ENCODE measurements around the gene NUMB. TPM values are rescaled to one million over a fixed set of nuclear protein-coding genes. Genes with fewer than 3 reads are reported as not detected.

The NUMB gene
- total and polyA plus RNA-seq, 2 donors (not counting 1 experiment from before 2014, with no cell fraction given): 36.0 to 151 TPM

DNA sequence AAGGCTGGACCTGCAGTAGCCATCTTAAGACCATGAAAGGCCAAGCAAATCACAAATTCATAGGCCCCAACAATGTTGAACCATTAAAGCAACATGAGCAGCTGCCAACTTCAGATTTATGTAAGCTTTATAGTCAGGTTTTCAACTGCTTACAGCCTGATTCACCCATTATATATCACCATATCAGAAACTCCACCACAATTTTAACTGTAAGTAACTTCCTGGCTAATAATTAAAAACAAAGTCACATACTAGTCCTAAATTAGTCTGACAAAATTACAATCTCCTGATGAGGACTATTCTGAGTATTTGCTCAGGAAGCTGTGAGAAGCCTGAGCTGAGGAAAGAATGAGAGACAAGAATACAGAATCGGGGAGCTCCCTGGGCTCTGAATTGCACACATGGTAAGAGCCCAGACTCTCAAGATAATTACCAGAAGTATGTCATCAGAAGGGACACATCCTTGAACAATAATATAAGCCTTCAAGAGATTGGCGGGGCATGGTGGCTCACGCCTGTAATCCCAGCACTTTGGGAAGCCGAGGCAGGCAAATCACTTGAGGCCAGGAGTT is 55.1 kb downstream of the NUMB start:
- no peak overlapping the region for H3K27ac ChIP-seq (ENCODE audit: insufficient read depth, low read length)
- DNase-seq (ENCODE audit: low read depth in 2 of 2): peak in 1 of 2 donors; percentile 20
- TF ChIP-seq, protein P1, sequence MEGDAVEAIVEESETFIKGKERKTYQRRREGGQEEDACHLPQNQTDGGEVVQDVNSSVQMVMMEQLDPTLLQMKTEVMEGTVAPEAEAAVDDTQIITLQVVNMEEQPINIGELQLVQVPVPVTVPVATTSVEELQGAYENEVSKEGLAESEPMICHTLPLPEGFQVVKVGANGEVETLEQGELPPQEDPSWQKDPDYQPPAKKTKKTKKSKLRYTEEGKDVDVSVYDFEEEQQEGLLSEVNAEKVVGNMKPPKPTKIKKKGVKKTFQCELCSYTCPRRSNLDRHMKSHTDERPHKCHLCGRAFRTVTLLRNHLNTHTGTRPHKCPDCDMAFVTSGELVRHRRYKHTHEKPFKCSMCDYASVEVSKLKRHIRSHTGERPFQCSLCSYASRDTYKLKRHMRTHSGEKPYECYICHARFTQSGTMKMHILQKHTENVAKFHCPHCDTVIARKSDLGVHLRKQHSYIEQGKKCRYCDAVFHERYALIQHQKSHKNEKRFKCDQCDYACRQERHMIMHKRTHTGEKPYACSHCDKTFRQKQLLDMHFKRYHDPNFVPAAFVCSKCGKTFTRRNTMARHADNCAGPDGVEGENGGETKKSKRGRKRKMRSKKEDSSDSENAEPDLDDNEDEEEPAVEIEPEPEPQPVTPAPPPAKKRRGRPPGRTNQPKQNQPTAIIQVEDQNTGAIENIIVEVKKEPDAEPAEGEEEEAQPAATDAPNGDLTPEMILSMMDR (conservative IDR thresholded peaks at IDR 0.05 in 1 of 2, IDR thresholded peaks at IDR 0.05 in 1 of 2; ENCODE audit: low read depth in 1 of 2, low read length in 2 of 2): no peak
- TF ChIP-seq EZH2 (IDR thresholded peaks at IDR 0.05; ENCODE audit: low read length, missing control alignments): no peak
- H2AFZ ChIP-seq (ENCODE audit: low read length): no peak overlapping the region
- no peak overlapping the region for H3K4me2 ChIP-seq (ENCODE audit: extremely low read depth, insufficient read depth, low read length)
- peaks cover 2% of the 10 kb centered on the region for H3K36me3 ChIP-seq (ENCODE audit: control insufficient read depth, insufficient read depth, low read length)
- no peaks in the 10 kb centered on the region for H3K4me1 ChIP-seq (ENCODE audit: control insufficient read depth, extremely low read depth, insufficient read depth, low read length)
- H3K4me3 ChIP-seq (replicated peaks in 1 of 4; ENCODE audit: control extremely low read depth in 1 of 4, insufficient read depth in 1 of 4, low read depth in 3 of 4, low read length in 4 of 4): no peak overlapping the region
- no peaks in the 10 kb centered on the region for H3K9me3 ChIP-seq (ENCODE audit: control insufficient read depth, insufficient read depth, low read depth, low read length)
- no peaks in the 10 kb centered on the region for H3K27me3 ChIP-seq (ENCODE audit: control insufficient read depth, insufficient read depth, low read length)
- H3K9ac ChIP-seq (ENCODE audit: insufficient read depth, low read length): no peak overlapping the region
- peaks cover 36% of the 10 kb centered on the region for H3K79me2 ChIP-seq (ENCODE audit: control insufficient read depth, insufficient read depth, low read length)
- H4K20me1 ChIP-seq (ENCODE audit: control insufficient read depth, extremely low read depth, insufficient read depth, low read length): no peaks in the 10 kb centered on the region

DNA sequence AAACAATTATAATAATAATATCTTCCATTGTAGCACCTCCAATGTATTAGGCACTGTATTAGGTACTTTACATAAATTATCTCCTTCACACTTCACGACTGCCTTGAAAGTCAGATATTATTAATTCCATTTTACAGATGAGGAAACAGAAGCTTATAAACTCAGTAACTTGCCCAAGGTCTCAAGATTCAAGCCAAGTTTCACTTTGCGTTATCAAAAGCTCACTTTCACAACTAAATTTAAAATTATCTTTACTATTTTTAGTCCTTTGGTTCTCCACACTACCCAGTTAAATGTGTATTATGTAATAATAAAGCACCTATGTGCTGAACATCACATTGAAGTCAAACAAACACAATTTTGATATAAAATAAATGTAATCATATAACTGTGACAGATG is 55.8 kb downstream of the NUMB start:
- no peak overlapping the region for H3K9ac ChIP-seq (ENCODE audit: insufficient read depth, low read length)
- TF ChIP-seq, protein P1 (conservative IDR thresholded peaks at IDR 0.05 in 1 of 2, IDR thresholded peaks at IDR 0.05 in 1 of 2; ENCODE audit: low read depth in 1 of 2, low read length in 2 of 2): no peak
- no peak overlapping the region for H3K4me3 ChIP-seq (replicated peaks in 1 of 4; ENCODE audit: control extremely low read depth in 1 of 4, insufficient read depth in 1 of 4, low read depth in 3 of 4, low read length in 4 of 4)
- H4K20me1 ChIP-seq (ENCODE audit: control insufficient read depth, extremely low read depth, insufficient read depth, low read length): no peaks in the 10 kb centered on the region
- no peaks in the 10 kb centered on the region for H3K9me3 ChIP-seq (ENCODE audit: control insufficient read depth, insufficient read depth, low read depth, low read length)
- H3K27ac ChIP-seq (ENCODE audit: insufficient read depth, low read length): no peak overlapping the region
- H3K4me1 ChIP-seq (ENCODE audit: control insufficient read depth, extremely low read depth, insufficient read depth, low read length): no peaks in the 10 kb centered on the region
- no peak overlapping the region for H2AFZ ChIP-seq (ENCODE audit: low read length)
- H3K36me3 ChIP-seq (ENCODE audit: control insufficient read depth, insufficient read depth, low read length): peaks cover 2% of the 10 kb centered on the region
- H3K4me2 ChIP-seq (ENCODE audit: extremely low read depth, insufficient read depth, low read length): no peak overlapping the region
- DNase-seq (ENCODE audit: low read depth in 2 of 2): no peak
- no peaks in the 10 kb centered on the region for H3K27me3 ChIP-seq (ENCODE audit: control insufficient read depth, insufficient read depth, low read length)
- peaks cover 39% of the 10 kb centered on the region for H3K79me2 ChIP-seq (ENCODE audit: control insufficient read depth, insufficient read depth, low read length)

DNA sequence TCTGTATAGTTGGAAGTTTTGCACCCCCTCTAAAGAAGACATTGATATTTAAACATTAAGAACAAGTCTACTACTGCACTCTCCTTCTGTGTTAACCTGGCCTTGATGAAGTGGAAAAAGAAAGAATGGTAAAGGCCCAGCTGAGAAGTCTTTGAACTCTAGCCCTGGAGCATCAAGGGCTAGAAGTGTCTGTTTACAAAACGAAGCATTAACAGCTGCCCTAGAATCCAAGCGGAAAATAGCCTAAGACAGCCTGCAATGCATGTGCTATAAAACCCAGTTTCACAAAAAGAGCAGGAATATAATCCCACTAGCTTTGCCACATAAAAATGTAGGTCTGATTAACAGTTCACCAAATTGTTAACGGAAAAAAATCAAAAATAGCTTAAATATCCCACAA is 60.5 kb downstream of the NUMB start:
- Histone ChIP-seq H3K9me3 (ENCODE audit: control insufficient read depth, insufficient read depth, low read depth, low read length) (no peaks in the 10 kb centered on the region), H3K9ac (ENCODE audit: insufficient read depth, low read length) (no peak overlapping the region), H2AFZ (ENCODE audit: low read length) (no peak overlapping the region), H4K20me1 (ENCODE audit: control insufficient read depth, extremely low read depth, insufficient read depth, low read length) (no peaks in the 10 kb centered on the region), H3K27ac (ENCODE audit: insufficient read depth, low read length) (no peak overlapping the region), H3K79me2 (ENCODE audit: control insufficient read depth, insufficient read depth, low read length) (peaks cover 40% of the 10 kb centered on the region), H3K4me3 (replicated peaks in 1 of 4; ENCODE audit: control extremely low read depth in 1 of 4, insufficient read depth in 1 of 4, low read depth in 3 of 4, low read length in 4 of 4) (no peak overlapping the region), H3K4me1 (ENCODE audit: control insufficient read depth, extremely low read depth, insufficient read depth, low read length) (no peaks in the 10 kb centered on the region), H3K4me2 (ENCODE audit: extremely low read depth, insufficient read depth, low read length) (no peak overlapping the region), H3K36me3 (ENCODE audit: control insufficient read depth, insufficient read depth, low read length) (no peaks in the 10 kb centered on the region), H3K27me3 (ENCODE audit: control insufficient read depth, insufficient read depth, low read length) (no peaks in the 10 kb centered on the region)
- DNase-seq (ENCODE audit: low read depth in 2 of 2): peak in 1 of 2 donors; percentile 15
- TF ChIP-seq EZH2 (IDR thresholded peaks at IDR 0.05; ENCODE audit: low read length, missing control alignments): no peak
- TF ChIP-seq, protein P1 (conservative IDR thresholded peaks at IDR 0.05 in 1 of 2, IDR thresholded peaks at IDR 0.05 in 1 of 2; ENCODE audit: low read depth in 1 of 2, low read length in 2 of 2): no peak
